Activated CD8-positive, alpha-beta T cell treated with anti-CD3 and anti-CD28 coated beads for 36 hours (primary cell): Measurements from ENCODE around the gene MT3. TPM values are rescaled to one million over a fixed set of nuclear protein-coding genes. Genes with fewer than 3 reads are reported as not detected.

ENCODE experiments used
- ATAC-seq: fragments of 200-7000 bp; cut with Tn5 transposase; one replicate; pipeline ENCODE4 v1.10.0; 2021; ENCODE audit warnings: mild to moderate bottlenecking, moderate library complexity
- CTCF ChIA-PET: fragments of 350-600 bp; sonication (Branson Sonifier 250); formaldehyde crosslinking; loops from one replicate; lab custom pipeline; 2021; ENCODE audit warnings: antibody characterized with exemption; lab: Charles Lee
- POLR2A ChIA-PET: fragments of 350-600 bp; sonication (Branson Sonifier 250); formaldehyde crosslinking; loops from one replicate; lab custom pipeline; 2021; ENCODE audit warnings: antibody characterized with exemption; lab: Charles Lee
- DNase-seq: peaks from one replicate; pipeline ENCODE4 v3.0.0-alpha.2; 2020
- H3K27ac Mint-ChIP-seq: one replicate; pipeline ENCODE4 v1.8.0; 2021; ENCODE audit warnings: mild to moderate bottlenecking, mixed read lengths
- H3K27me3 Mint-ChIP-seq: one replicate; pipeline ENCODE4 v1.8.0; 2021; ENCODE audit warnings: mixed read lengths
- H3K36me3 Mint-ChIP-seq: one replicate; pipeline ENCODE4 v1.8.0; 2021; ENCODE audit warnings: low read depth, mixed read lengths
- H3K4me1 Mint-ChIP-seq: one replicate; pipeline ENCODE4 v1.8.0; 2021; ENCODE audit warnings: low read depth, mixed read lengths
- H3K4me3 Mint-ChIP-seq: one replicate; pipeline ENCODE4 v1.8.0; 2021; ENCODE audit warnings: mild to moderate bottlenecking, moderate library complexity, mixed read lengths
- H3K9me3 Mint-ChIP-seq: one replicate; pipeline ENCODE4 v1.8.0; 2021; ENCODE audit warnings: mixed read lengths
- CTCF ChIP-seq: fragments of 200-600 bp; IDR thresholded peaks from one replicate; pipeline ENCODE4 v1.8.0; 2022; ENCODE audit warnings: antibody characterized with exemption, mild to moderate bottlenecking
- intact Hi-C: fragments of 100-400 bp; cut with micrococcal nuclease; formaldehyde crosslinking; loops from one replicate; pipeline ENCODE4 v1.10.0; 2022
- total RNA-seq, 2 experiments: library from RNA; stranded (reverse); gene quantifications; one replicate each; pipeline ENCODE4 v1.2.3, GENCODE V29; 2021

Gene MT3
- total RNA-seq, 2 experiments from 2014 or later: 30.7 to 33.6 TPM

- peak; percentile 52 for ATAC-seq
- ChIA-PET POLR2A (interaction anchor here (0.6 to 0.7 kb wide), 2 partner anchors 12 to 30 kb away, joined by 3 read pairs; no protein-coding TSS in a partner anchor), CTCF (interaction anchor here (2.2 kb wide), 1 partner anchor 10 kb away, joined by 8 read pairs; no protein-coding TSS in a partner anchor)
- peaks cover 60% of the 10 kb centered on the region for H3K27me3 Mint-ChIP-seq
- intact Hi-C loops: no loop called here
- no peak within 1 kb of the TSS for H3K27ac Mint-ChIP-seq
- TF ChIP-seq CTCF: no peak
- H3K4me1 Mint-ChIP-seq: peaks cover 17% of the 10 kb centered on the region
- peak within 1 kb of the TSS; percentile 58 for H3K4me3 Mint-ChIP-seq
- H3K36me3 Mint-ChIP-seq: no peaks in the 10 kb centered on the region
- no peaks in the 10 kb centered on the region for H3K9me3 Mint-ChIP-seq
- no peak for DNase-seq
Observed at GRCh38 chr16:56632156-56632847, 43.0 kb downstream of the MT3 start, which contains the start of gene MT1M. Gene MT1M (plus strand): TSS chr16:56632659. CDS start chr16:56632732, 73 bp downstream.

- no peak for ATAC-seq
- DNase-seq: no peak
- intact Hi-C loops: no loop called here
- TF ChIP-seq CTCF: no peak
- ChIA-PET CTCF (no interaction called here), POLR2A (interaction anchor here (0.6 to 0.7 kb wide), 2 partner anchors 12 to 29 kb away, joined by 3 read pairs; no protein-coding TSS in a partner anchor)
- H3K27me3 Mint-ChIP-seq: peaks cover 66% of the 10 kb centered on the region
- no peaks in the 10 kb centered on the region for H3K9me3 Mint-ChIP-seq
- H3K27ac Mint-ChIP-seq: no peak overlapping the region
- H3K4me3 Mint-ChIP-seq: peak overlapping the region; percentile 38
- no peaks in the 10 kb centered on the region for H3K36me3 Mint-ChIP-seq
- peaks cover 20% of the 10 kb centered on the region for H3K4me1 Mint-ChIP-seq
Observed at GRCh38 chr16:56632848-56633365, 43.6 kb downstream of the MT3 start.

GRCh38 chr16:56633535-56633934, 44.2 kb downstream of the MT3 start:
- H3K4me3 Mint-ChIP-seq: no peak overlapping the region
- DNase-seq: no peak
- no peak overlapping the region for H3K27ac Mint-ChIP-seq
- H3K36me3 Mint-ChIP-seq: no peaks in the 10 kb centered on the region
- H3K4me1 Mint-ChIP-seq: peaks cover 23% of the 10 kb centered on the region
- CTCF ChIA-PET: interaction anchor here (1.0 kb wide), 1 partner anchor 15 kb away, joined by 3 read pairs; no protein-coding TSS in a partner anchor
- no peak for TF ChIP-seq CTCF
- no peak for ATAC-seq
- H3K27me3 Mint-ChIP-seq: peaks cover 68% of the 10 kb centered on the region
- intact Hi-C loops: no loop called here
- H3K9me3 Mint-ChIP-seq: no peaks in the 10 kb centered on the region
- POLR2A ChIA-PET: no interaction called here

GRCh38 chr16:56634715-56635440, 45.5 kb downstream of the MT3 start:
- POLR2A ChIA-PET: no interaction called here
- Mint-ChIP-seq H3K27ac (no peak overlapping the region), H3K36me3 (no peaks in the 10 kb centered on the region), H3K4me3 (peak overlapping the region; percentile 39), H3K4me1 (peaks cover 23% of the 10 kb centered on the region), H3K27me3 (peaks cover 79% of the 10 kb centered on the region), H3K9me3 (no peaks in the 10 kb centered on the region)
- CTCF ChIA-PET: interaction anchor here (1.0 kb wide), 1 partner anchor 13 kb away, joined by 3 read pairs; no protein-coding TSS in a partner anchor
- no peak for TF ChIP-seq CTCF
- DNase-seq (no peak), ATAC-seq (no peak)
- intact Hi-C loops: no loop called here
